SK-N-SH (cell line): ENCODE data around the gene ZBTB38. TPM values are rescaled to one million over a fixed set of nuclear protein-coding genes. Genes with fewer than 3 reads are reported as not detected.

Experiments
- CTCF ChIA-PET: fragments of 300-600, 350-600 bp; formaldehyde crosslinking; extraction: SDS; loops from one replicate; lab custom pipeline; 2021; lab: Yijun Ruan, JAX
- POLR2A ChIA-PET: fragments of 350-600 bp; sonication (Branson Sonifier 250); formaldehyde crosslinking; extraction: SDS; loops from one replicate; lab custom pipeline; 2020; ENCODE audit warnings: antibody characterized with exemption, inconsistent platforms; lab: Yijun Ruan, JAX
- DNase-seq: peaks from one replicate; pipeline ENCODE4 v3.0.0; 2012
- H2AFZ ChIP-seq: fragments of 200-600 bp; sonication (generic); 2 replicates; pipeline ENCODE4 v1.8.1; 2016; ENCODE audit warnings: antibody characterized with exemption, mild to moderate bottlenecking, low read depth
- H3F3A ChIP-seq: fragments of 200-600 bp; sonication (generic); replicated peaks from 2 replicates; pipeline ENCODE3; 2016; ENCODE audit warnings: antibody characterized with exemption, mild to moderate bottlenecking; ENCODE audit not compliant: insufficient read depth
- H3K27ac ChIP-seq, 2 experiments: fragments of 200-500 bp in 1 of 2; fragments of 200-600 bp in 1 of 2; sonication (Bioruptor generic) in 1 of 2; sonication (generic), shearing (Covaris generic) in 1 of 2; 2 replicates each; pipeline versions ENCODE4 v1.5.1 to v1.6.1; 2014 to 2016; ENCODE audit warnings: low read depth in 2 of 2, inconsistent platforms in 1 of 2, low read length in 1 of 2, mild to moderate bottlenecking in 1 of 2, mixed read lengths in 1 of 2
- H3K27me3 ChIP-seq: fragments of 200-600 bp; sonication (generic), shearing (Covaris generic); 2 replicates; pipeline ENCODE4 v1.6.1; 2016; ENCODE audit warnings: mixed run types; ENCODE audit not compliant: insufficient read depth
- H3K36me3 ChIP-seq, 2 experiments: fragments of 200-500 bp in 1 of 2; fragments of 200-600 bp in 1 of 2; sonication (Bioruptor generic) in 1 of 2; sonication (generic) in 1 of 2; replicated peaks in 1 of 2; 2 replicates each; pipeline versions ENCODE3 to v1.5.1; 2014 to 2016; ENCODE audit warnings: low read length in 1 of 2, mild to moderate bottlenecking in 1 of 2; ENCODE audit not compliant: insufficient read depth in 2 of 2, control insufficient read depth in 1 of 2
- H3K4me1 ChIP-seq, 2 experiments: fragments of 200-500 bp in 1 of 2; fragments of 200-600 bp in 1 of 2; sonication (Bioruptor generic) in 1 of 2; sonication (generic), shearing (Covaris generic) in 1 of 2; 2 replicates each; pipeline versions ENCODE4 v1.5.1 to v1.6.1; 2014 to 2016; ENCODE audit warnings: low read depth in 1 of 2, low read length in 1 of 2, mixed run types in 1 of 2; ENCODE audit not compliant: insufficient read depth in 2 of 2, control insufficient read depth in 1 of 2
- H3K4me2 ChIP-seq: fragments of 200-600 bp; sonication (generic), shearing (Covaris generic); 2 replicates; pipeline ENCODE4 v1.6.1; 2017; ENCODE audit warnings: mixed run types
- H3K4me3 ChIP-seq, 2 experiments: fragments of 200-500 bp in 1 of 2; fragments of 200-600 bp in 1 of 2; sonication (Bioruptor generic) in 1 of 2; sonication (generic), shearing (Covaris generic) in 1 of 2; 2 replicates each; pipeline versions ENCODE4 v1.5.1 to v1.8.1; 2014 to 2016; ENCODE audit warnings: low read depth in 2 of 2, inconsistent platforms in 1 of 2, low read length in 1 of 2, mild to moderate bottlenecking in 1 of 2, mixed read lengths in 1 of 2, moderate library complexity in 1 of 2
- H3K79me2 ChIP-seq: fragments of 200-600 bp; sonication (generic); 2 replicates; pipeline ENCODE4 v1.8.1; 2017; ENCODE audit warnings: mild to moderate bottlenecking; ENCODE audit not compliant: insufficient read depth
- H3K9ac ChIP-seq: fragments of 200-600 bp; sonication (generic); 2 replicates; pipeline ENCODE4 v1.6.1; 2017; ENCODE audit warnings: mixed run types
- H3K9me2 ChIP-seq: fragments of 200-600 bp; sonication (generic); 2 replicates; pipeline ENCODE4 v1.6.1; 2017; ENCODE audit warnings: mixed run types
- H3K9me3 ChIP-seq: fragments of 200-600 bp; sonication (generic); 2 replicates; pipeline ENCODE4 v1.6.1; 2017; ENCODE audit warnings: mixed run types, mild to moderate bottlenecking, moderate library complexity
- H4K20me1 ChIP-seq: fragments of 200-600 bp; sonication (generic); 2 replicates; pipeline ENCODE4 v1.6.1; 2017; ENCODE audit warnings: mild to moderate bottlenecking, mixed run types; ENCODE audit not compliant: insufficient read depth
- CTCF ChIP-seq: fragments of 200-600 bp; sonication (generic); IDR thresholded peaks from 2 replicates; pipeline ENCODE4 v1.6.1; 2017; ENCODE audit warnings: antibody characterized with exemption, mild to moderate bottlenecking, moderate library complexity
- ELF1 ChIP-seq: IDR thresholded peaks from 2 replicates; pipeline ENCODE4 v1.4.0; 2012
- FOSL2 ChIP-seq: IDR thresholded peaks from 2 replicates; pipeline ENCODE4 v1.4.0; 2012; ENCODE audit warnings: low read depth, mild to moderate bottlenecking, moderate library complexity, borderline replicate concordance
- GATA2 ChIP-seq: sonication (generic); formaldehyde crosslinking; IDR thresholded peaks from 2 replicates; pipeline ENCODE4 v1.5.0; 2020; ENCODE audit warnings: mild to moderate bottlenecking, missing genetic modification reagents
- IRF3 ChIP-seq: fragments of 150-350 bp; IDR thresholded peaks from 2 replicates; pipeline ENCODE4 v1.6.1; 2016; ENCODE audit warnings: mild to moderate bottlenecking, low read depth, low read length
- JUND ChIP-seq: IDR thresholded peaks from 2 replicates; pipeline ENCODE4 v1.4.0; 2012
- MXI1 ChIP-seq: IDR thresholded peaks from 2 replicates; pipeline ENCODE4 v1.6.1; 2012; ENCODE audit warnings: mild to moderate bottlenecking, low read depth, low read length, improper control_type of control experiment
- RXRA ChIP-seq: IDR thresholded peaks from 2 replicates; pipeline ENCODE4 v1.4.0; 2012; ENCODE audit warnings: low read depth, mild to moderate bottlenecking, borderline replicate concordance
- SIN3A ChIP-seq: IDR thresholded peaks from 2 replicates; pipeline ENCODE4 v1.6.1; 2012; ENCODE audit warnings: low read depth, mild to moderate bottlenecking, low read length, moderate library complexity, borderline replicate concordance
- TAF1 ChIP-seq: IDR thresholded peaks from 2 replicates; pipeline ENCODE4 v1.6.1; 2012; ENCODE audit warnings: low read depth, mild to moderate bottlenecking, low read length, moderate library complexity, borderline replicate concordance
- TEAD4 ChIP-seq: IDR thresholded peaks from 2 replicates; pipeline ENCODE4 v1.4.0; 2012; ENCODE audit warnings: mild to moderate bottlenecking, borderline replicate concordance; ENCODE audit not compliant: insufficient read depth
- whole genome bisulfite sequencing: methylation state at CpG from one replicate; pipeline ENCODE4 v1.1.6; 2017; ENCODE audit warnings: low lambda C conversion rate; 5-methylcytosine and 5-hydroxymethylcytosine counted together
- polyA plus RNA-seq, 3 experiments: library from polyadenylated mRNA; depleted of rRNA; stranded (reverse); fragments of >200 nt; gene quantifications; 2 replicates each; pipeline ENCODE4 v1.2.3, GENCODE V29; 2012

ZBTB38 gene
- polyA plus RNA-seq, 1 of the 3 experiments (the other 2 are of a cell fraction) = 10.1 TPM

- Histone ChIP-seq H2AFZ (no peak overlapping the region), H3F3A (peaks cover 38% of the 10 kb centered on the region), H3K36me3 (peaks cover 47 to 64% of the 10 kb centered on the region in 2 experiments), H3K4me1 (peaks cover 18 to 55% of the 10 kb centered on the region in 2 experiments; a peak in 3 of 4 replicates), H3K4me2 (no peak overlapping the region; the same call in 1 of the 2 replicates), H3K27me3 (no peaks in the 10 kb centered on the region), H3K79me2 (peaks cover 70% of the 10 kb centered on the region), H3K9me3 (no peaks in the 10 kb centered on the region), H3K9ac (no peak overlapping the region), H3K4me3 (no peak overlapping the region), H3K27ac (peak overlapping the region in 1 of 2 experiments; percentile 78; a peak in 3 of 4 replicates), H4K20me1 (no peaks in the 10 kb centered on the region), H3K9me2 (no peaks in the 10 kb centered on the region)
- DNase-seq = no peak
- 92% methylated on average over 3 of the region's 3 CpGs for WGBS
- POLR2A ChIA-PET = no interaction called here
- TF ChIP-seq CTCF (no peak), TEAD4 (no peak), TAF1 (no peak), RXRA (no peak), JUND (no peak), ELF1 (no peak)
- CTCF ChIA-PET = interaction anchor here (1.1 to 1.5 kb wide), 4 partner anchors 9 to 49 kb away, joined by 3 to 4 read pairs (median 3); no protein-coding TSS in a partner anchor
Measured at GRCh38 chr3:141409940-141410241, 41.6 kb downstream of the ZBTB38 start.

GRCh38 chr3:141410408-141410807, 42.1 kb downstream of the ZBTB38 start:
- H3K9ac ChIP-seq = peak overlapping the region; percentile 6; the same call in 1 of the 2 replicates
- peaks cover 45 to 65% of the 10 kb centered on the region in 2 experiments for H3K36me3 ChIP-seq
- H3K27ac ChIP-seq = peak overlapping the region; percentile 34 to 78; a peak in 3 of 4 replicates
- no CpG with 5 or more reads among the region's 3 CpGs for WGBS
- no peak overlapping the region for H2AFZ ChIP-seq
- H3K4me1 ChIP-seq = peaks cover 23 to 51% of the 10 kb centered on the region in 2 experiments; a peak in 3 of 4 replicates
- no peak overlapping the region; the same call in 1 of the 2 replicates for H3K4me2 ChIP-seq
- H3K4me3 ChIP-seq = no peak overlapping the region
- no peaks in the 10 kb centered on the region for H3K9me2 ChIP-seq
- peaks cover 33% of the 10 kb centered on the region for H3F3A ChIP-seq
- peaks cover 72% of the 10 kb centered on the region for H3K79me2 ChIP-seq
- CTCF ChIA-PET = interaction anchor here (1.1 to 1.5 kb wide), 4 partner anchors 9 to 50 kb away, joined by 3 to 4 read pairs (median 3); no protein-coding TSS in a partner anchor
- H3K27me3 ChIP-seq = no peaks in the 10 kb centered on the region
- H4K20me1 ChIP-seq = no peaks in the 10 kb centered on the region
- TF ChIP-seq JUND (no peak), FOSL2 (no peak), GATA2 (no peak), SIN3A (no peak), IRF3 (no peak), MXI1 (no peak)
- TF ChIP-seq, all 33 proteins: peak for 0
- POLR2A ChIA-PET = no interaction called here
- no peak for DNase-seq
- H3K9me3 ChIP-seq = no peaks in the 10 kb centered on the region
